SH-SY5Y (cell line): Measurements from ENCODE around the gene LRRC75B.

Experiments
- GATA2 ChIP-seq: IDR thresholded peaks from 2 replicates; pipeline ENCODE4 v1.6.1; 2011; ENCODE audit warnings: mild to moderate bottlenecking, low read depth, low read length
- GATA3 ChIP-seq: IDR thresholded peaks from 2 replicates; pipeline ENCODE4 v1.6.1; 2011; ENCODE audit warnings: low read depth, mild to moderate bottlenecking, low read length, moderate library complexity

GRCh38 chr22:24565077-24565476, 27.8 kb downstream of the LRRC75B start:
- TF ChIP-seq GATA3, result no peak
- no peak for TF ChIP-seq GATA2
